ENCODE data around the gene R3HDM4.
"Not testable (repeated sequence)": the region's sequence is repeated elsewhere in the genome, so short reads cannot be mapped to it uniquely, and the experiment has no call there.

The R3HDM4 gene

DNA sequence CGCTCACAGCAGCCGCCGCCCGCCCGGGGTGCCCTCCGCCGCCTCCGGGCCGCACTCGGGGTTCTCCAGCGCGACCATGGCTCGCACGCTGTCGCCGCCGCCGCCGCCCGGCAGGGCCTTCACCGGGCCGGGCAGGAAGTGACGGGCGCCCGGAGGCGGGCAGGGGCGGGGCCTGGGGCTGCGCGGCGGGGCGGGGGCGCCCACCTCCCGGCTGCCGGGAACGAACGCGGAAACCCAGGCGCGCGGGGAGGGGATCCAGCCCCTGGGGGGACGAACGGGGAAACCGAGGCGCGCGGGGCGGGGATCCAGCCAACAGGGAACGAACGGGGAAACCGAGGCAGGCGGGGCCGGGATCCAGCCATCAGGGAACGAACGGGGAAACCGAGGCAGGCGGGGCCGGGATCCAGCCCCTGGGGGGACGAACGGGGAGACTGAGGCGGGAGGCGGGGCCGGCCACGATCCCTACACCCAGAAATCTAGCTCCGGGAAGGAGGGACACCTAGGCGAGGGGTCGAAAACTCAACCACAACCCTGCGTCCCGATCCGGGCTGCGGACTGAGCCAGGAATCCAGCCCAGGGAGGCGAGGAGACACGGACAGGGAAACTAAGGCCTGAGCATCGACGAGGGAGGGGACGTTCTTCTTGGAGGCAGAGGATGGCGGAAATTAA lies at the start of gene R3HDM4:
R3HDM4 (minus strand) TSS at position 140 of the 669 bp plus-strand sequence; CDS start at position 78, 62 bp downstream.
- DNase-seq, result peak; percentile 65 to 84 (median 80)

DNA sequence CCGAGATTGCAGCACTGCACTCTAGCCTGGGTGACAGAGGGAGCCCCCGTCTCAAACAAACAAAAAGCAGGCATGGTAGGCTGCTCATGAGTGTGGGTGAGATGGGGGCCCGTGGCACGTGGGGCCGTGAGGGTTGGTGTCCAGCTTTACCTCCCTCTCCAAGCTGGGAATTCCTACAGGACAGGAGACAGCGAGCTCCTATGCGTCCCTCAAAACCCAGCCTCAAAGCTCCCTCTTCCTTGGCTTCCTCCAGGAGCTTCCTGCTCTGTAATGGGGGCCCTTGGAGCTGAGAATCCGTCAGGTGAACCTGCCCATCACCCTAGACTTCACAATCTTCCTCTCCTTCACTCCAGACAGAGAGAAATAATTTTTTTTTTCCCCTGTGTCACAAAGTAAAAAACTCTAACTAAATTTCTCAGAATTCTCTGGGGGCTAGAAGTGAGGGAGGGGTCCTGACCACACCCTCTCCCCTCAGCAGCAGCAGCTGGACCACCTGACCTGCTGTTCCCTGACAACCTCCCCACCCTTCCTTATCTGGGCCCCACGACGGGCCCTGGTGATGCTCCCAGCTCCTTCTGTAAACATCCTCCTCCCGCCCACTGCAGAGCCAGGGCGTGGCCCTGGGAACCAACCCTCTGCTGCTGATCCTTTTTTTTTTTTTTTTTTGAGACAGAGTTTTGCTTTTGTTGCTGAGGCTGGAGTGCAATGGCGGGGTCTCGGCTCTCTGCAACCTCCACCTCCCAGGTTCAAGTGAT lies 49.0 kb upstream of the R3HDM4 start:
- DNase-seq, result no peak

GRCh38 chr19:960601-960938 lies 47.6 kb upstream of the R3HDM4 start:
- no peak for DNase-seq

DNA sequence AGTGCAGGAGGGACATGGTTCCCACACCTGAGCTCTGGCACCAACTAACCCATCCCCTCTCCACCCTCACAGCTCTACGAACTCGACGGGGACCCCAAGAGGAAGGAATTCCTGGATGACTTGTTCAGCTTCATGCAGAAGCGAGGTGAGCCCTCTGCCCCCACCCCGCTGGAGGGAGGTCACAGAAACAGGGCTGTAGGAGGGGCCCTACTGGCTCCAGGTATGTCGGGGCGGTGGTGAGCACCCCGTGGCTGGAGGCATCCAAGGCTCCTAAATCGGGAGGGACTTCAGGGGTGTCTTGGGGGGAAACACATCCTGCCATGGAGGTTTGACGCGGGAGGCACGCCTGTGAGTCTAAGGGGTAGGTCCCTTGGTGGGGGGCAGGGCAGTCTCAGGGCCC lies 47.0 kb upstream of the R3HDM4 start:
- DNase-seq, result no peak

DNA sequence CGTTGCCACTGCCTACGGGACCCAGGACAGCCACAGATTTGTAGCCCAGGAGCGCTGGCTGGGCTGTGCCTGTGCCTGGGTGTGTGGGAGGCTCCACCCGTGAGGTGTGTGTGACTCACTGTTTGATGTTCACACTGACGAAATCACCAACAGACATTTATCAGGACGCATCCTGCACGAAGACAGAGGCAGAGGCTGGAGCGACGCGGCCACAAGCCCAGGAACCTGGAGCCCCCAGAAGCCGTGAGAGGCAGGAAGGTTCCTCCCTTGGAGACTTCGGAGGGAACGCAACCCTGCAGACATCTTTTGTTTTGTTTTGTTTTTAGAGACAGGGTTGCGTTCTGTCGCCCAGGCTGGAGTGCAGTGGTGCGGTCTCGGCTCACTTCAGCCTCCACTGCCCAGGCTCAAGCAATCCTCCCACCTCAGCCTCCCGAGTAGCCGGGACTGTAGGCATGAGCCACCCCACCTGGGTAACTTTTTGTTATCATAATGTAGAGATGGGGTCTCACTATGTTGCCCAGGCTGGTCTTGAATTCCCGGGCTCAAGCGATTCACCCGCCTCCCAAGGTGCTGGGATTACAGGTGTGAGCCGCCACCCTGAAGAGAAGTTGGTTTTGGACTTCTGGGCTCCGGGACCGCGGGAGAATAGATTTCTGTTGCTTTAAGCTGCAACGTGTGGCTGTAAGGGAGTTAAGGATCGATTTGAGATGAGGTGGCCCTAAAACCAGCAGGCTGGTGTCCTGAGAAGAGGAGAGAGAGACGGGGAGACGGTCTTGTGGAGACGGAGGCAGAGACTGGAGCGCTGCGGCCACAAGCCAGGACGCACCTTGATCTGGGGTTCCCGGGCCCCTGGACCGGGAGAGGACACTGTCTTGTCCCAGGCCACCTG lies 46.2 kb upstream of the R3HDM4 start:
- DNase-seq, result no peak

GRCh38 chr19:957578-957977 lies 44.6 kb upstream of the R3HDM4 start:
- DNase-seq, result not testable (repeated sequence)

DNA sequence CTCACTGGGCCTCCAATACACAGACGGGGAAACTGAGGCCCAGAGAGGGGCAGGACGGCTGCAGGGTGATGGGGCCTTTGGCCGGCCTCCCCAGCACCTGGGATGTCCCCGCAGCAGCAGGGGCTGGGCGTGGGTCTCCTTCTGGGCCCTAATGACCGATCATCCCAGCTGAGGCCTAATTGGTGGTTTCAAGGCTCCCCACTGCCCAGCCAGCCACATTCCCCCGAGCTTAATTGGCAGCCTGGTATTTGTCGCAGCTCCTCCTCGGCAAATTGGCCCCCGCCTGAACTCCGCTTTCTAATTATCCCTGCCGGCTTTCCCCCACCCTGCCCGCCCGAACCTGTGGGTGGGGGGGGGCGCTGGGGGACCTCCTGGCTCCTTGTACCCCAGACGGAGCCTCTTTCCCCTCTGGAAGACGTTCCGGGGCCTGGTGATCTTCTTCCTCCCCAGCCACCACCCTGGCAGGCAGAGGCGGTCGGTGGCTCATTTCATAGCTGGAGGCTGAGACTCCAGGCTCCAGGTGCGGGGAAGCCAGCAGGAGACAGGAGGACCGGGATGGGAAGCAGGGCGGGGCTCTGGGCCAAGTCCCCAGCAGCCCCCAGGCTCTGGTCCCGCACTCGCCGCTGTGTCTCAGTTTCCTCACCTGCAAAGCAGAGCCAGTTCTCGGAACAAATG lies 43.9 kb upstream of the R3HDM4 start:
- peak in 2 of 3 experiments; percentile 44 to 62 for DNase-seq

- no peak for DNase-seq
Measured at GRCh38 chr19:955803-956765, 43.1 kb upstream of the R3HDM4 start.

DNA sequence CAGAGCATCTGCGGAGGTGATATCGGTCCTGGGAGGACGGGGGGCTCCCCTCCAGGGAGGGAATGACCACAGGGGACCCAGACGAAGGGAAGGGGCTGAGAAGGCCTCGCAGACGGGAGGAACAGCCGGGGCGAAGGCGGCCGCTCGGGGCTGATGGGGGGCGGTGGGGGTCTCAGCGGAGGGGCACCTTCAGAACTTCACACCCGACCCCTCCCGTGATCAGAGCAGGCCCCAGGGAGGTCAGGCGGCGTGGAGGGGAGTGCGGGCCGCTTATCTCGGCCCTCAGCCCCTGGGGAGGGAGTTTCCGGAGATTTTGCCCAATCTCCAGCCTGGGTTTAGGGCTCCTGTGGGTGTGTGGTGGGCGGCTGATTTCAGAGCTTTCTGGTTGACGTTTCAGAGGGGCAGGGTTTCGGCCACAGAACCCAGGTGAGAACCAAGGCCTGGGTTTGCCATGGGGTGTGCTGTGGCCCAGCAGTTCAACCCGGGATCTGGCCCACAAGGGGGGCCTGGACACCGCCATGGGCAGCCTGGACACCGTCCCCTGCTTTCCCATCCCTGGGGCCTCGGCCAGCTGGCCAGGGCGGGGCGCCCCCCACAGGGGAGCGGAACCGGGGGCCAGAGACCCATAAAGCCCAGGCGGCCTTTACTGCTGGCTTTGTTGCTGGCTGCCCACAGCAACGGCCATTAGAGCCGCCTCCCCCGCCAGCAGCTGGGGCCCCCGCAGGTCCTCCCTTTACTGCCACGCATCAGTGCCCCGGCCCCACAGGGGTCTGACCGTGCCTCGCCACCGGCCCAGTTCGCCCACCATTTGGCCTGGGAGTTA lies 41.9 kb upstream of the R3HDM4 start:
- DNase-seq, result no peak

DNA sequence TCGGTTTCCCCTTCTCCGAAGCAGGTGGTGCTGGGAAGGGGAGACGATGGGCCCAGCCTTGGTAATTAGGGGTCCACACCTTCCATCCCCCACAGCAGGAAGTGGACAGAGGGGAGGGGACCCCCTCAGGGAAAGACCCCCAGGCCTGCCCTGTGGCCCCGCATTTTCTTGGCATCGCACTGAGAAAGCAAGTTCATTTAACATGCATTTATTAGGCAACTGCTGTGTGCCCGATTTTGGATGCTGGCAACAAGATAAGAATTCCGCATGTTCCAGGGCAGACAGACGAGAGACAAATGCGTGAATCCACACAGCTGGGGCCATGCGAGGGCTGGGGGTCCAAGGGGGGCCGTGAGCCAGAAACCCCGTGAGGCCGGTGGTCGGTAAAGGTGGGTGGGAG lies 41.3 kb upstream of the R3HDM4 start:
- DNase-seq, result no peak

- DNase-seq, result no peak
Measured at GRCh38 chr19:953445-954271, 40.6 kb upstream of the R3HDM4 start.

DNA sequence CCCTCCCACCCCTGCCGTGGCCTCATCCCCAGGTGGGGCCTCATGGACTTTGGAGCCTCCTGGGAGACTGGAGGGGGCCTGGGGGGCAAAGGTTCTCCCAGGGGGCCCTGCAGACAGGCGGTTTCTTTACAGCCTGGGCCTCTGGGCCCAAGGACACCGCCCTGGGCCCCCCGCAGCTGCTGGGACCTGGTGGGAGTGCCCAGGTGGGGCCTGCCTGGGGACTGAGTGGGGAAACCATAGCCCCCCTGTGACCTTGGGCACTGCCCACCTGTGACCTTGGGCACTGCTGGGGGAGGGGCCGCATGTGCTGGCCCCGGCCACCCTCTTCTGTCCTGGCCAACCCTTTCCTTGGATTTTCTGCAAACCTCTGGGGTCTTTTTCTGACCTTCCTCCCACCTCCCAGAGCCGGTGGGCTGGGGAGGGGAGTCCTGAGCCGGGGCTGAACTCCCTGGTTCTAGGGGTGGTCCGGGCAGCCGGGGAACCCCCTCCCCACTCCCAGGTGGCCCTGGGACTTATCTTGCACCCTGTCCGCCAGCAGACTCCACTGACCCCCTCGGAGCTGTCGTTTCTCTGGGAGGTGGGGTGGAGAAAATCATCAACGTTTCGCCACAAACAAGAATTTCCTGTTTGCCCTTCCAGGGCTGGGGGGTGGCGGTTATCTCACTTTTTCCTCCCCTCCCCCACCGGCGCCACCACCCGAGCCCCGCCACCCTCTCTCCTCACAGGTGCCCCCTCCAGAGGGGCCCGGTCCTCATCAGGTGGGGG lies 39.8 kb upstream of the R3HDM4 start:
- DNase-seq, result peak in 2 of 3 experiments; percentile 26 to 49

- DNase-seq, result no peak
Measured at GRCh38 chr19:952049-952679, 39.1 kb upstream of the R3HDM4 start.

- DNase-seq, result no peak
Measured at GRCh38 chr19:950352-951066, 37.5 kb upstream of the R3HDM4 start.

DNA sequence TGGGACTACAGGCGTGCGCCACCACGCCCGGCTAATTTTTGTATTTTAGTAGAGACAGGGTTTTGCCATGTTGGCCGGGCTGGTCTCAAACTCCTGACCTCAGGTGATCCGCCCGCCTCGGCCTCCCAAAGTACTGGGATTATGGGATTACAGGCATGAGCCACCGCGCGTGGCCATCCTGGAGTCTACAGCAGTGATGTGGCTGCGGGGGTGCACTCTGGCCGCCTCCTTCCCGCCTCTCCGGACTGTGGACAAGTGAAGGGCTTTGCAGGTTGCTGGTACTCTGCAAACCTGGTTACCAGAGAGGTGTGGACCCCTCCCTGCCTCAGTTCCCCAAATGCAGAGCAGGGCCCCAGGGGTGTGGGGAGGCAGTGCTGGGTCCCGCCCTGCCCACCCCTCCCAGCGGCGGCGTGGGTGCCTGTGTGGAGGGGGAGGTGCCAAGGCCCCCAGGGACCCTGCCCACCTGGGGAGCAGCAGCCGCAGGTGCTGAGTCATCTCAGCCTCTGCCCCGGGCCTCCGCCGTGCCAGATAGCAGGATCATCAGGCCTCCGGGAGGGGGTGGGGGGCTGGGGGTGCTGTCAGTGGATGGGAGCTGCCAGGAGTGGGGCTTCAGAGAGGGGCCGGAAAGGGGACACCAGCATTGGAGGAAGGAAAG lies 36.0 kb upstream of the R3HDM4 start:
- no peak for DNase-seq

- DNase-seq, result no peak
Measured at GRCh38 chr19:947707-948539, 34.9 kb upstream of the R3HDM4 start.
